ENCODE data around the gene CDKN2C. TPM values are rescaled to one million over a fixed set of nuclear protein-coding genes. Genes with fewer than 3 reads are reported as not detected.
A peak's percentile ranks its signal among the peaks of the same experiment; 100 is the strongest.

Gene CDKN2C
- total RNA-seq, 4 donors from 2014 or later = 6.9 to 16.5 (median 12.5) TPM

- H3K36me3 ChIP-seq = no peaks in the 10 kb centered on the region
- peak in 1 of 6 experiments; percentile 5 for TF ChIP-seq CTCF (IDR thresholded peaks at IDR 0.05)
- no peak for TF ChIP-seq POLR2A (IDR thresholded peaks at IDR 0.05)
- intact Hi-C loops (cut with DNase I) = no loop called here
These were observed 3.1 kb upstream of the CDKN2C start for GRCh38 chr1:50966991-50967390.

GRCh38 chr1:50967416-50968157, 2.5 kb upstream of the CDKN2C start:
- intact Hi-C loops (cut with DNase I) = no loop called here
- Histone ChIP-seq H3K36me3 (no peaks in the 10 kb centered on the region), H3K27ac (peak overlapping the region; percentile 95 to 100 (median 97)), H3K27me3 (no peaks in the 10 kb centered on the region), H3K4me3 (peak overlapping the region; percentile 77 to 90 (median 84)), H3K9me3 (no peaks in the 10 kb centered on the region), H3K4me1 (peaks cover 0 to 41% (median 0%) of the 10 kb centered on the region in 3 donors)
- no peak for DNase-seq
- no peak for TF ChIP-seq CTCF (IDR thresholded peaks at IDR 0.05)
- TF ChIP-seq POLR2A (IDR thresholded peaks at IDR 0.05) = no peak
- 7 to 8% methylated on average over 11 to 12 of the region's 17 CpGs for WGBS, 2 donors

More at GRCh38 chr1:50966991-50967390, 3.1 kb upstream of the CDKN2C start:
- no peak for DNase-seq
- peaks cover 0 to 37% (median 0%) of the 10 kb centered on the region in 3 donors for H3K4me1 ChIP-seq
- WGBS, 2 donors = 54 to 55% methylated on average over 3 of the region's 3 CpGs
- no peaks in the 10 kb centered on the region for H3K27me3 ChIP-seq
- peak overlapping the region; percentile 77 to 90 (median 84) for H3K4me3 ChIP-seq
- H3K27ac ChIP-seq = peak overlapping the region; percentile 95 to 100 (median 97)
- no peaks in the 10 kb centered on the region for H3K9me3 ChIP-seq

- peak; percentile 41 for DNase-seq
- TF ChIP-seq CTCF (IDR thresholded peaks at IDR 0.05) (peak; percentile 23 to 58 (median 36)), POLR2A (IDR thresholded peaks at IDR 0.05) (peak in 2 of 4 donors; percentile 70 to 81)
- H3K27me3 ChIP-seq = no peaks in the 10 kb centered on the region
- no peaks in the 10 kb centered on the region for H3K36me3 ChIP-seq
- H3K27ac ChIP-seq = peak overlapping the region; percentile 95 to 100 (median 97)
- peaks cover 0 to 48% (median 0%) of the 10 kb centered on the region in 3 donors for H3K4me1 ChIP-seq
- H3K9me3 ChIP-seq = no peaks in the 10 kb centered on the region
- peak overlapping the region; percentile 77 to 90 (median 84) for H3K4me3 ChIP-seq
- 0 to 1% methylated on average over 8 to 19 of the region's 70 CpGs for WGBS, 2 donors
- intact Hi-C loops (cut with DNase I) = no loop called here
These were observed 1.8 kb upstream of the CDKN2C start for GRCh38 chr1:50968158-50968820.

GRCh38 chr1:50968821-50969610, 1.0 kb upstream of the CDKN2C start:
- H3K4me3 ChIP-seq = peak overlapping the region; percentile 77 to 90 (median 84)
- 1% methylated on average over 7 to 12 of the region's 65 CpGs for WGBS, 2 donors
- no peaks in the 10 kb centered on the region for H3K9me3 ChIP-seq
- TF ChIP-seq CTCF (IDR thresholded peaks at IDR 0.05) (no peak), POLR2A (IDR thresholded peaks at IDR 0.05) (peak in 1 of 4 donors; percentile 14)
- no peak for DNase-seq
- H3K27ac ChIP-seq = peak overlapping the region; percentile 95 to 100 (median 97)
- H3K27me3 ChIP-seq = no peaks in the 10 kb centered on the region
- intact Hi-C loops (cut with DNase I) = no loop called here
- H3K4me1 ChIP-seq = peaks cover 0 to 49% (median 0%) of the 10 kb centered on the region in 3 donors
- H3K36me3 ChIP-seq = no peaks in the 10 kb centered on the region
